ENCODE data around the gene JAM3.

- TF ChIP-seq SRF (IDR thresholded peaks at IDR 0.05; ENCODE audit: low read depth, low read length) (no peak), ZNF619 (CRISPR knock-in tag; IDR thresholded peaks at IDR 0.05) (no peak), JUNB (CRISPR knock-in tag; IDR thresholded peaks at IDR 0.05; ENCODE audit: borderline replicate concordance) (no peak), TEF (CRISPR knock-in tag; IDR thresholded peaks at IDR 0.05) (no peak), THAP7 (CRISPR knock-in tag; IDR thresholded peaks at IDR 0.05) (no peak), RBAK (CRISPR knock-in tag; IDR thresholded peaks at IDR 0.05) (no peak), KAT7 (CRISPR knock-in tag; IDR thresholded peaks at IDR 0.05; ENCODE audit: borderline replicate concordance) (no peak), ZBTB33 (CRISPR knock-in tag; IDR thresholded peaks at IDR 0.05) (no peak)
Measured at GRCh38 chr11:134101282-134101681, 32.4 kb downstream of the JAM3 start.
